Neural cell (in vitro differentiated cells): ENCODE data around the gene CABLES2.
A peak's percentile ranks its signal among the peaks of the same experiment; 100 is the strongest.

Source experiments
- EZH2 ChIP-seq: fragments of 200-600, 300-800 bp; shearing (Covaris generic), sonication (generic); IDR thresholded peaks from 2 replicates; pipeline ENCODE4 v1.6.1; 2014; ENCODE audit warnings: antibody characterized with exemption, low read length, borderline replicate concordance, mild to moderate bottlenecking; ENCODE audit not compliant: insufficient read depth, poor library complexity, severe bottlenecking
- REST ChIP-seq: IDR thresholded peaks from 2 replicates; pipeline ENCODE4 v1.6.1; 2012; ENCODE audit warnings: borderline replicate concordance
- SMC3 ChIP-seq: fragments of 450-650 bp; conservative IDR thresholded peaks from 2 replicates; pipeline ENCODE4 v1.6.1; 2014; ENCODE audit warnings: antibody characterized with exemption, mild to moderate bottlenecking, moderate library complexity; ENCODE audit not compliant: poor library complexity
- TAF1 ChIP-seq: IDR thresholded peaks from 2 replicates; pipeline ENCODE4 v1.6.1; 2012; ENCODE audit warnings: low read depth
- TF ChIP-seq, protein P1 (sequence below): fragments of 450-650 bp; IDR thresholded peaks from 2 replicates; pipeline ENCODE4 v1.5.1; 2014; ENCODE audit warnings: antibody characterized with exemption, mild to moderate bottlenecking, moderate library complexity; ENCODE audit not compliant: poor library complexity, severe bottlenecking

GRCh38 chr20:62405108-62405980, 1.7 kb downstream of the CABLES2 start:
- TF ChIP-seq, protein P1, sequence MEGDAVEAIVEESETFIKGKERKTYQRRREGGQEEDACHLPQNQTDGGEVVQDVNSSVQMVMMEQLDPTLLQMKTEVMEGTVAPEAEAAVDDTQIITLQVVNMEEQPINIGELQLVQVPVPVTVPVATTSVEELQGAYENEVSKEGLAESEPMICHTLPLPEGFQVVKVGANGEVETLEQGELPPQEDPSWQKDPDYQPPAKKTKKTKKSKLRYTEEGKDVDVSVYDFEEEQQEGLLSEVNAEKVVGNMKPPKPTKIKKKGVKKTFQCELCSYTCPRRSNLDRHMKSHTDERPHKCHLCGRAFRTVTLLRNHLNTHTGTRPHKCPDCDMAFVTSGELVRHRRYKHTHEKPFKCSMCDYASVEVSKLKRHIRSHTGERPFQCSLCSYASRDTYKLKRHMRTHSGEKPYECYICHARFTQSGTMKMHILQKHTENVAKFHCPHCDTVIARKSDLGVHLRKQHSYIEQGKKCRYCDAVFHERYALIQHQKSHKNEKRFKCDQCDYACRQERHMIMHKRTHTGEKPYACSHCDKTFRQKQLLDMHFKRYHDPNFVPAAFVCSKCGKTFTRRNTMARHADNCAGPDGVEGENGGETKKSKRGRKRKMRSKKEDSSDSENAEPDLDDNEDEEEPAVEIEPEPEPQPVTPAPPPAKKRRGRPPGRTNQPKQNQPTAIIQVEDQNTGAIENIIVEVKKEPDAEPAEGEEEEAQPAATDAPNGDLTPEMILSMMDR: peak; percentile 40
- TF ChIP-seq EZH2 (no peak), TAF1 (no peak), REST (no peak), SMC3 (no peak)
